NCI-H187 treated with DMSO at 0.1 percent for 48 hours (cell line): ENCODE data around the gene CLEC16A.

ENCODE experiments used
- DNase-seq: peaks from one replicate; lab custom pipeline; 2025; lab: John Stamatoyannopoulos, UW

CLEC16A gene

GRCh38 chr16:11045846-11046245 is 101.5 kb downstream of the CLEC16A start:
- DNase-seq: no peak

- no peak for DNase-seq
Observed at GRCh38 chr16:11046382-11046931, 102.1 kb downstream of the CLEC16A start.

- DNase-seq: no peak
Observed at GRCh38 chr16:11047057-11047456, 102.7 kb downstream of the CLEC16A start.

GRCh38 chr16:11047939-11048800 is 103.8 kb downstream of the CLEC16A start:
- DNase-seq: no peak

- no peak for DNase-seq
Observed at GRCh38 chr16:11049396-11050059, 105.2 kb downstream of the CLEC16A start.

GRCh38 chr16:11050536-11050935 is 106.2 kb downstream of the CLEC16A start:
- DNase-seq: no peak

- DNase-seq: no peak
Observed at GRCh38 chr16:11050944-11051343, 106.6 kb downstream of the CLEC16A start.

GRCh38 chr16:11051430-11051829 is 107.1 kb downstream of the CLEC16A start:
- no peak for DNase-seq

GRCh38 chr16:11051879-11052808 is 107.8 kb downstream of the CLEC16A start:
- DNase-seq: no peak

- no peak for DNase-seq
Observed at GRCh38 chr16:11053916-11054460, 109.6 kb downstream of the CLEC16A start.

- DNase-seq: no peak
Observed at GRCh38 chr16:11056090-11056992, 112.0 kb downstream of the CLEC16A start.

- no peak for DNase-seq
Observed at GRCh38 chr16:11056993-11057649, 112.8 kb downstream of the CLEC16A start.

GRCh38 chr16:11057711-11058345 is 113.5 kb downstream of the CLEC16A start:
- no peak for DNase-seq

- DNase-seq: no peak
Observed at GRCh38 chr16:11058832-11059231, 114.5 kb downstream of the CLEC16A start.

- no peak for DNase-seq
Observed at GRCh38 chr16:11059588-11059987, 115.2 kb downstream of the CLEC16A start.

GRCh38 chr16:11060364-11060763 is 116.0 kb downstream of the CLEC16A start:
- no peak for DNase-seq

- no peak for DNase-seq
Observed at GRCh38 chr16:11060842-11061241, 116.5 kb downstream of the CLEC16A start.

GRCh38 chr16:11061629-11062270 is 117.4 kb downstream of the CLEC16A start:
- no peak for DNase-seq
